Esophagus squamous epithelium (tissue), 4 donors: ENCODE data around the gene LDHB.

ENCODE experiments used
- POLR2A ChIP-seq, 4 donors: fragments of 450-650 bp; IDR thresholded peaks; one replicate each; pipeline ENCODE4 v1.6.1; 2017; ENCODE audit warnings: antibody characterized with exemption in 4 of 4, mild to moderate bottlenecking in 4 of 4, moderate library complexity in 3 of 4
- TF ChIP-seq, protein P1 (sequence below), 6 experiments: fragments of 450-650 bp in 4 of 6; fragments of 200-600 bp in 2 of 6; sonication (generic) in 2 of 6; IDR thresholded peaks; one replicate each; pipeline ENCODE4 v1.5.1; 2016 to 2019; ENCODE audit warnings: antibody characterized with exemption in 6 of 6, mild to moderate bottlenecking in 4 of 6, moderate library complexity in 4 of 6

DNA sequence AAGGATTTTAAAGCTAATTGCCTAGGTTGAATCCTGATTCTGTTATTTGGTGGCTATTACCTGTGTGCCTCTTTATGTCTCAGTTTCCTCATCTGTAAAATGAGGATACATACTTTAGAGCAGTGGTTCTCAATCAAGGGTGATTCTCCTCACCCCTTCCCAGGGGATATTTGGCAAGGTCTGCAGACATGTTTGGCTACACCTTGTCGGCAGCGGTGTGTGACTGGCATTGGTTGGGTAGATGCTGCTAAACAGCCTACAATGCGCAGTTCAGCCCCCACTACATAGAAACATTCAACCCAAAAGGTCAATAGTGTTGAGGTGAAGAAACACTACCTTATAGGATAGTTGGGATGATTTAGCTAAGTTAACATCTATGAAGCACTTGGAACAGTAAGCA, 23.4 kb downstream of the LDHB start:
- TF ChIP-seq, protein P1, sequence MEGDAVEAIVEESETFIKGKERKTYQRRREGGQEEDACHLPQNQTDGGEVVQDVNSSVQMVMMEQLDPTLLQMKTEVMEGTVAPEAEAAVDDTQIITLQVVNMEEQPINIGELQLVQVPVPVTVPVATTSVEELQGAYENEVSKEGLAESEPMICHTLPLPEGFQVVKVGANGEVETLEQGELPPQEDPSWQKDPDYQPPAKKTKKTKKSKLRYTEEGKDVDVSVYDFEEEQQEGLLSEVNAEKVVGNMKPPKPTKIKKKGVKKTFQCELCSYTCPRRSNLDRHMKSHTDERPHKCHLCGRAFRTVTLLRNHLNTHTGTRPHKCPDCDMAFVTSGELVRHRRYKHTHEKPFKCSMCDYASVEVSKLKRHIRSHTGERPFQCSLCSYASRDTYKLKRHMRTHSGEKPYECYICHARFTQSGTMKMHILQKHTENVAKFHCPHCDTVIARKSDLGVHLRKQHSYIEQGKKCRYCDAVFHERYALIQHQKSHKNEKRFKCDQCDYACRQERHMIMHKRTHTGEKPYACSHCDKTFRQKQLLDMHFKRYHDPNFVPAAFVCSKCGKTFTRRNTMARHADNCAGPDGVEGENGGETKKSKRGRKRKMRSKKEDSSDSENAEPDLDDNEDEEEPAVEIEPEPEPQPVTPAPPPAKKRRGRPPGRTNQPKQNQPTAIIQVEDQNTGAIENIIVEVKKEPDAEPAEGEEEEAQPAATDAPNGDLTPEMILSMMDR (IDR thresholded peaks at IDR 0.05): no peak
- no peak for TF ChIP-seq POLR2A (IDR thresholded peaks at IDR 0.05)
